ENCODE results near the gene NOVA2.

- no peak for TF ChIP-seq CTCF (IDR thresholded peaks at IDR 0.05)
- TF ChIP-seq POLR2AphosphoS5 (IDR thresholded peaks at IDR 0.05): no peak
- TF ChIP-seq POLR2A (IDR thresholded peaks at IDR 0.05): no peak
- no peak for TF ChIP-seq EP300 (IDR thresholded peaks at IDR 0.05)
Measured at GRCh38 chr19:45911291-45911690, 62.4 kb downstream of the NOVA2 start.
